Fibroblast of mammary gland (primary cell): ENCODE measurements around the gene GBP7.

Source experiments
- DNase-seq: peaks from one replicate; pipeline ENCODE4 v3.0.0-alpha.2; 2010; ENCODE audit warnings: low read depth
- H3K4me3 ChIP-seq: 2 replicates; pipeline ENCODE4 v1.5.1; 2011; ENCODE audit warnings: low read depth, mild to moderate bottlenecking, low read length, moderate library complexity; ENCODE audit not compliant: control insufficient read depth
- TF ChIP-seq, protein P1 (sequence below): conservative IDR thresholded peaks from 2 replicates; pipeline ENCODE4 v1.5.1; 2011; ENCODE audit warnings: low read depth, low read length, inconsistent platforms; ENCODE audit not compliant: control insufficient read depth, insufficient read depth

The GBP7 gene

GRCh38 chr1:89195476-89195875 lies 19.7 kb upstream of the GBP7 start:
- no peak for DNase-seq
- H3K4me3 ChIP-seq, result no peak overlapping the region
- TF ChIP-seq, protein P1, sequence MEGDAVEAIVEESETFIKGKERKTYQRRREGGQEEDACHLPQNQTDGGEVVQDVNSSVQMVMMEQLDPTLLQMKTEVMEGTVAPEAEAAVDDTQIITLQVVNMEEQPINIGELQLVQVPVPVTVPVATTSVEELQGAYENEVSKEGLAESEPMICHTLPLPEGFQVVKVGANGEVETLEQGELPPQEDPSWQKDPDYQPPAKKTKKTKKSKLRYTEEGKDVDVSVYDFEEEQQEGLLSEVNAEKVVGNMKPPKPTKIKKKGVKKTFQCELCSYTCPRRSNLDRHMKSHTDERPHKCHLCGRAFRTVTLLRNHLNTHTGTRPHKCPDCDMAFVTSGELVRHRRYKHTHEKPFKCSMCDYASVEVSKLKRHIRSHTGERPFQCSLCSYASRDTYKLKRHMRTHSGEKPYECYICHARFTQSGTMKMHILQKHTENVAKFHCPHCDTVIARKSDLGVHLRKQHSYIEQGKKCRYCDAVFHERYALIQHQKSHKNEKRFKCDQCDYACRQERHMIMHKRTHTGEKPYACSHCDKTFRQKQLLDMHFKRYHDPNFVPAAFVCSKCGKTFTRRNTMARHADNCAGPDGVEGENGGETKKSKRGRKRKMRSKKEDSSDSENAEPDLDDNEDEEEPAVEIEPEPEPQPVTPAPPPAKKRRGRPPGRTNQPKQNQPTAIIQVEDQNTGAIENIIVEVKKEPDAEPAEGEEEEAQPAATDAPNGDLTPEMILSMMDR, result no peak

- TF ChIP-seq, protein P1, result no peak
- H3K4me3 ChIP-seq, result no peak overlapping the region
- no peak for DNase-seq
These were observed 15.5 kb upstream of the GBP7 start for GRCh38 chr1:89191314-89191713.

- TF ChIP-seq, protein P1, result no peak
- no peak for DNase-seq
- H3K4me3 ChIP-seq, result no peak overlapping the region
These were observed 14.2 kb upstream of the GBP7 start for GRCh38 chr1:89190017-89190416.

GRCh38 chr1:89179343-89179742 lies 3.5 kb upstream of the GBP7 start:
- H3K4me3 ChIP-seq, result no peak overlapping the region
- DNase-seq, result peak; percentile 4
- TF ChIP-seq, protein P1, result no peak

DNA sequence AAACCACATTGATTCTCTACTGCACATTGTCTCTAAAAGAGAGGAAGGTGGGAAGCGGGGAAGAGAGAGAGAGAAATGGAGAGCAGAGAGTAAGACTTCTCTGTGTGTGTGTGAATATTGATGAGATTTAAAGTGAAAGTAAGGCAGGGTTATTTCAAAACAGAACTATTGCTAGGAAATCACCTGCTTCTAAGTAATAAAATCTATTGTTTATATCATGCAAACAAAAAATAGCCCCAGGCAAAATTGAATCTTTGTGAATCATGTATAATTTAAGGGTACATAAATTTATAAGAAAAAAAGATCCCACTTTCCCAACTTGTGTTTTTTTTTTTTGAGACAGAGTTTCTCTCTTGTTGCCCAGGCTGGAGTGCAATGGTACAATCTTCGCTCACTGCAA lies 1.2 kb upstream of the GBP7 start:
- no peak overlapping the region for H3K4me3 ChIP-seq
- TF ChIP-seq, protein P1, result no peak
- DNase-seq, result no peak

DNA sequence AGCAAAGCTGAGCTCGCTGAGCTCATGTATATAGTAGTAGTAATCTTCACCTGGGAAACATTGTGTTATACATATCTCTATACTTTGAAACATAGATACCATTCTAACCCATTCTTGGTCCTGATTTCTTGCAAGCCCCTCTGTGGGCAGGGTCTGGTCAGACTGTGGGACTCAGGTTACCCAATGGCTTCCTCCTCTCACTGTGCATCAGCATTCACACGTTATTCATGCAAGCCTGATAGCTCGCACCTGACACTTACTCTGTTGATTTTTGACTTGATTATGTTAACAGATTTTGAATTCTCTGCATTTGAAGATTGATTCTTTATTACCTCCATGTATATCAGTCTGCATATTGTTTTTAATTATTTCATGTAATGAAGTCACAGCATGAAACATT lies 1.3 kb downstream of the GBP7 start:
- TF ChIP-seq, protein P1, result no peak
- no peak for DNase-seq
- no peak overlapping the region for H3K4me3 ChIP-seq

- no peak overlapping the region for H3K4me3 ChIP-seq
- DNase-seq, result no peak
- TF ChIP-seq, protein P1, result no peak
These were observed 3.2 kb downstream of the GBP7 start for GRCh38 chr1:89172468-89173143.
